ENCODE data around the gene SKI.

The SKI gene

DNA sequence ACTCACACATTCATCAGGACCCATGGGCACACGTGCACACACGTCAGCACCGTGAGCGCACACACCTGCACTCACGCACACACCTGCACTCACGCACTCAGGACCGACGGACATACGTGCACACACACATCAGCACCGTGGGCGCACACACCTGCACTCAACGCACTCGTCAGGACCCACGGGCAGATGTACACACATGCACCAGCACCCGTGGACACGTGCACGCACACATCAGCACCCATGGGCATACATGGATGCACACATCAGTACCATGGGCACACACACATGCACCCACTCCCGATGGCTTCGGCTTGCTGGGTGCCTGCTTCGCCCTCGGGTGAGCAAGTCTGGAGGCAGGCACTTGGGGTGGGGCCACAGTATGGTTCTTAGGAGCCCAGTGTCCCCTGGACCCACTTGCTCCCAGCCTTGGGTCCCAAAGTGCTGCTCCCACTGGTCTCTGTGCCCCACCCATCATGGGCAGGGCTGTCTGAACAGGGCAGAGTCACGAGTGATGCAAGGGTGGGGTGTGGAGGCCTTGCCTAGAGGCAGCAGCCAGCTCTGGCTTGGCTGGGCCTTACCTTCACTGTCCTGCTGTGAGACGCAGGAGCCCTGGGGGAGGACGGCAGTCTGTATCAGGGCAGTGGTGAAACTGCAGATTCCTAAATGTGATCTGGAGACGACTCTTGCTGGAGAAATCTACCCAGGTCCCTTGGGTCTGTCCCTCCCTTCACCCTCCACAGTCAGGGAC is 49.8 kb downstream of the SKI start:
- Histone ChIP-seq H3K27ac (peak overlapping the region; percentile 58 to 72), H3K4me1 (peaks cover 6 to 80% (median 73%) of the 10 kb centered on the region in 4 donors), H3K4me3 (no peak overlapping the region), H3K9me3 (no peaks in the 10 kb centered on the region), H3K36me3 (peaks cover 4 to 5% (median 4%) of the 10 kb centered on the region in 3 donors), H3K27me3 (no peaks in the 10 kb centered on the region)
- peak in 1 of 2 donors; percentile 76 for DNase-seq
- intact Hi-C loops (cut with DNase I; ENCODE audit: low total_unique reads): loop anchor here (5.0 kb wide), 1 partner anchor 36 kb away; no protein-coding TSS in a partner anchor
- TF ChIP-seq, protein P1, sequence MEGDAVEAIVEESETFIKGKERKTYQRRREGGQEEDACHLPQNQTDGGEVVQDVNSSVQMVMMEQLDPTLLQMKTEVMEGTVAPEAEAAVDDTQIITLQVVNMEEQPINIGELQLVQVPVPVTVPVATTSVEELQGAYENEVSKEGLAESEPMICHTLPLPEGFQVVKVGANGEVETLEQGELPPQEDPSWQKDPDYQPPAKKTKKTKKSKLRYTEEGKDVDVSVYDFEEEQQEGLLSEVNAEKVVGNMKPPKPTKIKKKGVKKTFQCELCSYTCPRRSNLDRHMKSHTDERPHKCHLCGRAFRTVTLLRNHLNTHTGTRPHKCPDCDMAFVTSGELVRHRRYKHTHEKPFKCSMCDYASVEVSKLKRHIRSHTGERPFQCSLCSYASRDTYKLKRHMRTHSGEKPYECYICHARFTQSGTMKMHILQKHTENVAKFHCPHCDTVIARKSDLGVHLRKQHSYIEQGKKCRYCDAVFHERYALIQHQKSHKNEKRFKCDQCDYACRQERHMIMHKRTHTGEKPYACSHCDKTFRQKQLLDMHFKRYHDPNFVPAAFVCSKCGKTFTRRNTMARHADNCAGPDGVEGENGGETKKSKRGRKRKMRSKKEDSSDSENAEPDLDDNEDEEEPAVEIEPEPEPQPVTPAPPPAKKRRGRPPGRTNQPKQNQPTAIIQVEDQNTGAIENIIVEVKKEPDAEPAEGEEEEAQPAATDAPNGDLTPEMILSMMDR (IDR thresholded peaks at IDR 0.05): no peak

DNA sequence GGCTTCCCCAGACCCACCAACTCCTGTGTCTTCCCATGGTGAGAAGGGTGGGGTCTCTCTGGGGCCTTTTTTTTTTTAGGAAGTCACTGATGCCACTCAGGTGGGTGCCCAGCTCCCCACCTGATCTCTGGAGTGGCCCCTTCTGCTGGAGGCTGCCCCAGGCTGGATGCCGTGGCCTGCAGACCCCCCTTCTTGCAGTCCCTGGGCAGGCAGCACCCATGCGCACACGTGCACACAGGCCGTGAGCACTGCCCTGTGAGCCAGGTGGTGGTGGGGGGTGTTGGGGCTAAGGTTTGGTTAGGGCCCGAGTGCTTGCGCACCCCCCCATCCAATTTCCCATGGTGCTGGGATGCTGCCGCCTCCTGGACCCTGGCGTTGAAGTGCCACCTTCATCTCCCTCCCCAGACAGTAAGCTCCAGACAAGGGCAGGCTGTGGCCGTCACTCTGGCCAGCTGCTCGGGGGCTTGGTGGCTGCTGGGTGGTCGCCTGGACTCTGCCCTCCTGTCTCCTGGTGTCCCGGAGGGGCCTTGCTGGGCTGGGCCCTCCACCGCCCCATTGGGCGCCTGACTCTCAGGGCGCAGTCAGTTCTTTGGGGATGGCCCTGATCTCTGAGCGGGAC is 50.6 kb downstream of the SKI start:
- no peak for DNase-seq
- H3K36me3 ChIP-seq: peaks cover 4 to 5% (median 4%) of the 10 kb centered on the region in 3 donors
- peak overlapping the region; percentile 58 to 72 for H3K27ac ChIP-seq
- peaks cover 0 to 80% (median 72%) of the 10 kb centered on the region in 4 donors for H3K4me1 ChIP-seq
- peak overlapping the region in 1 of 2 donors; percentile 18 for H3K4me3 ChIP-seq
- H3K9me3 ChIP-seq: no peaks in the 10 kb centered on the region
- TF ChIP-seq, protein P1 (IDR thresholded peaks at IDR 0.05): no peak
- intact Hi-C loops (cut with DNase I; ENCODE audit: low total_unique reads): loop anchor here (5.0 kb wide), 1 partner anchor 36 kb away; no protein-coding TSS in a partner anchor
- H3K27me3 ChIP-seq: no peaks in the 10 kb centered on the region

DNA sequence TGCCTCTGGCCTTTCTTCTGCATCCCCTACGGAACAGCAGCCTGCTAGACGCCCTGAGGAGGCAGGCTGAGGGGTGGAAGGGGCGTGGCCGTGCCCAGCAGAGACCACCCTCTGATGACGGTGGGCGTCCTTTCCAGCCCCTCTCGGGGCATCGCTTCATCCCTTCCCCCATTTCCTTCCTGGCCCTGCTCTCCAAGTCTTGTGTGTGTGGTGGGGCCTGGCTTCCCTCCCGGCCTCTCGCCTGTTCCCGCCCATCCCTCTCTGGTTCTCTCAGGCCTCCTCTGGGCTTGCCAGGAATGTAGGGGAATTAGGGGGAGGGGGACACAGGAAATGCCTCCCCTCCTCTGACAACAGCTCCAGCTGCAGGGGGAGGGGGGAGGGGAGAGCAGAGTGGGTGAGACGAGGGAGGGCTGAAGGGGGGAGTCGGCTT is 51.1 kb downstream of the SKI start:
- Histone ChIP-seq H3K4me1 (peaks cover 0 to 80% (median 72%) of the 10 kb centered on the region in 4 donors), H3K27ac (peak overlapping the region; percentile 58 to 72), H3K36me3 (peaks cover 4 to 5% (median 4%) of the 10 kb centered on the region in 3 donors), H3K4me3 (peak overlapping the region in 1 of 2 donors; percentile 18), H3K27me3 (no peaks in the 10 kb centered on the region), H3K9me3 (no peaks in the 10 kb centered on the region)
- TF ChIP-seq, protein P1 (IDR thresholded peaks at IDR 0.05): no peak
- intact Hi-C loops (cut with DNase I; ENCODE audit: low total_unique reads): loop anchor here (5.0 kb wide), 1 partner anchor 37 kb away; no protein-coding TSS in a partner anchor
- DNase-seq: peak in 1 of 2 donors; percentile 70

DNA sequence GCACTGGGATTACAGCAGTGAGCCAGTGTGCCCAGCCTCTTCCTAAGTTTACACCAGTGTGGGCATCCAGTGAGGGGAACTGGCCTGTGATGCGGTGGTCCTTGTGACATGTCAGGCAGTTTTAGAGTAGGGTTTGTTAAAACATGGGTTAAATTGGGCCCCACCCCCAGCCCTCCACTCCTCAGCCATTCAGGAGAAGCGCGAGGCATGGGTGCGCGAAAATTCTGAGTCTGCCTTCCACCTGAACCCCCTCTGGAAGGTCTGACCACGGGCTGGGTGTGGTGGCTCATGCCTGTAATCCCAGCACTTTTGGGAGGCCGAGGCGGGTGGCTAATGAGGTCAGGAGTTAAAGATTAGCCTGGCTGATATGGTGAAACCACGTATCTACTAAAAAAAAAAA is 51.7 kb downstream of the SKI start:
- intact Hi-C loops (cut with DNase I; ENCODE audit: low total_unique reads): loop anchor here (5.0 kb wide), 1 partner anchor 38 kb away; no protein-coding TSS in a partner anchor
- TF ChIP-seq, protein P1 (IDR thresholded peaks at IDR 0.05): no peak
- H3K27me3 ChIP-seq: no peaks in the 10 kb centered on the region
- peaks cover 0 to 80% (median 72%) of the 10 kb centered on the region in 4 donors for H3K4me1 ChIP-seq
- peaks cover 4 to 5% (median 4%) of the 10 kb centered on the region in 3 donors for H3K36me3 ChIP-seq
- no peak for DNase-seq
- H3K27ac ChIP-seq: peak overlapping the region; percentile 58 to 72
- H3K9me3 ChIP-seq: no peaks in the 10 kb centered on the region
- H3K4me3 ChIP-seq: no peak overlapping the region

DNA sequence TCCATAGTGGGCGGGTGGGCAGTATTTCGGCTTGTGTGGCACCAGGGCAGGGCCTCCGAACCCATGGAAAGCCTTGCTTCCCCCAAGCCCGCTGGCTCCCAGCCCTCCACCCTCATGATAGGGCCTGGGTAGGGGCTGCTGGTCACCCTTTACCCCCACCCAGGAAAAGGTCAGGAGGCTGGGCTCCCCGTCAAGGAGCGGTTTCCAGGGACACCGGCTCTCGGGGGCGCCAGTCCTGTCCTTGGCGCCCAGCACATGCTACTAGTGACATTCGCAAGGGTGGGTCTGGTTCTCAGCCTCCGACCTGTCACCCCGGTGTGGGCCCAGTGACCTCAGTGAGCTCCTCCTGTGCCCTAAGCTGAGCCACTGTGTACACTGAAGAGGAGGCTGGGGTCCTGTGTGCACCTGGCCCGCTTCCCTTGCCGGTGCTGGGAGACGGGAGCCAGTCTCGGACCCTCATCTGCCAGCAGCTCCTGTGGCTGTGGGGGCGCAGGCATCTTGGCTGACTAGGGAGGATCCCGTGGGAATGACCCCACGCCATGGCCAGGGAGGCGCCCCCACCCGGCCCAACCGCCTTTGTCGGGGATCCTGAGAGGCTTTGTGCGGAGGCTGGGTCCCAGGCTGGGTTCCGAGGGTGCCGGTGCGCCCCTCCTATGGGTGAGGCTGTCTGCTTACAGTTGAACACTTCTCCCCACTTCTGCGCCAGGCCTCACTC is 54.6 kb downstream of the SKI start:
- intact Hi-C loops (cut with DNase I; ENCODE audit: low total_unique reads): no loop called here
- TF ChIP-seq, protein P1 (IDR thresholded peaks at IDR 0.05): no peak
- peak overlapping the region in 1 of 2 donors; percentile 41 for H3K27ac ChIP-seq
- no peaks in the 10 kb centered on the region for H3K9me3 ChIP-seq
- no peak overlapping the region for H3K4me3 ChIP-seq
- peaks cover 1 to 5% (median 3%) of the 10 kb centered on the region in 3 donors for H3K36me3 ChIP-seq
- no peaks in the 10 kb centered on the region for H3K27me3 ChIP-seq
- DNase-seq: no peak
- H3K4me1 ChIP-seq: peaks cover 0 to 74% (median 54%) of the 10 kb centered on the region in 4 donors

Measured in tibial artery (tissue), 4 donors.